Activated CD4-positive, alpha-beta T cell treated with anti-CD3 and anti-CD28 coated beads, Interleukin-2, amount 50 U/mL, for 24 hours (primary cell): Measurements from ENCODE around the gene CNP.
A peak's percentile ranks its signal among the peaks of the same experiment; 100 is the strongest.

Experiments
- DNase-seq, 2 donors: peaks; one replicate each; pipeline ENCODE4 v3.0.0-alpha.2; 2020; ENCODE audit warnings: low read depth in 1 of 2, low spot score in 1 of 2

The CNP gene

GRCh38 chr17:41941168-41941567, 25.4 kb upstream of the CNP start:
- DNase-seq, result no peak

GRCh38 chr17:41942626-41943373, 23.8 kb upstream of the CNP start:
- no peak for DNase-seq

- no peak for DNase-seq
Observed at GRCh38 chr17:41943492-41943891, 23.1 kb upstream of the CNP start.

GRCh38 chr17:41944943-41945342, 21.7 kb upstream of the CNP start:
- no peak for DNase-seq

GRCh38 chr17:41948762-41949460, 17.7 kb upstream of the CNP start:
- DNase-seq, result no peak

- no peak for DNase-seq
Observed at GRCh38 chr17:41956522-41956921, 10.1 kb upstream of the CNP start.

- DNase-seq, result no peak
Observed at GRCh38 chr17:41957031-41957868, 9.3 kb upstream of the CNP start.

- DNase-seq, result no peak
Observed at GRCh38 chr17:41957869-41958439, 8.6 kb upstream of the CNP start.

GRCh38 chr17:41959030-41959335, 7.6 kb upstream of the CNP start:
- no peak for DNase-seq

- no peak for DNase-seq
Observed at GRCh38 chr17:41959336-41960095, 7.1 kb upstream of the CNP start.

GRCh38 chr17:41962111-41962510, 4.5 kb upstream of the CNP start:
- DNase-seq, result no peak

GRCh38 chr17:41962768-41963434, 3.7 kb upstream of the CNP start:
- peak; percentile 44 to 62 for DNase-seq

- peak; percentile 31 to 70 for DNase-seq
Observed at GRCh38 chr17:41965694-41966462, 717 bp upstream of the CNP start.

- DNase-seq, result peak; percentile 21 to 30
Observed at GRCh38 chr17:41967141-41967920, 736 bp downstream of the CNP start.

GRCh38 chr17:41967921-41968578, 1.5 kb downstream of the CNP start:
- no peak for DNase-seq

- no peak for DNase-seq
Observed at GRCh38 chr17:41968676-41969075, 2.1 kb downstream of the CNP start.

- DNase-seq, result no peak
Observed at GRCh38 chr17:41970901-41971331, 4.3 kb downstream of the CNP start.
